HL-60 (cell line): ENCODE measurements around the gene SMG6.

Source experiments
- CTCF ChIP-seq: IDR thresholded peaks from one replicate; pipeline ENCODE4 v1.5.1; 2011; ENCODE audit warnings: low read length, control low read depth, inconsistent platforms; ENCODE audit not compliant: insufficient read depth
- GABPA ChIP-seq: IDR thresholded peaks from 2 replicates; pipeline ENCODE4 v1.6.1; 2012; ENCODE audit warnings: low read depth
- POLR2AphosphoS5 ChIP-seq: IDR thresholded peaks from 2 replicates; pipeline ENCODE4 v1.6.1; 2012; ENCODE audit warnings: low read depth
- REST ChIP-seq: IDR thresholded peaks from 2 replicates; pipeline ENCODE4 v1.6.1; 2012; ENCODE audit warnings: low read depth; ENCODE audit not compliant: insufficient replicate concordance
- SPI1 ChIP-seq: IDR thresholded peaks from 2 replicates; pipeline ENCODE4 v1.6.1; 2012; ENCODE audit warnings: low read depth, mild to moderate bottlenecking, borderline replicate concordance

GRCh38 chr17:2050300-2051060 lies 253.1 kb downstream of the SMG6 start:
- TF ChIP-seq CTCF: no peak
- TF ChIP-seq POLR2AphosphoS5: no peak
- TF ChIP-seq REST: peak; percentile 74
- no peak for TF ChIP-seq SPI1
- TF ChIP-seq GABPA: no peak
